ENCODE measurements around the gene SENP2. TPM values are rescaled to one million over a fixed set of nuclear protein-coding genes. Genes with fewer than 3 reads are reported as not detected.

Gene SENP2
- total RNA-seq, 3 donors from 2014 or later: 32.0 to 45.2 (median 34.4) TPM

GRCh38 chr3:185647134-185647879 is 61.2 kb downstream of the SENP2 start:
- Histone ChIP-seq H3K27ac (no peak overlapping the region), H3K9me3 (no peaks in the 10 kb centered on the region), H3K4me1 (no peaks in the 10 kb centered on the region), H3K36me3 (no peaks in the 10 kb centered on the region), H3K4me3 (no peak overlapping the region), H3K27me3 (no peaks in the 10 kb centered on the region)
- DNase-seq (ENCODE audit: low spot score in 2 of 2): no peak
- TF ChIP-seq CTCF (IDR thresholded peaks at IDR 0.05) (no peak), POLR2A (IDR thresholded peaks at IDR 0.05) (no peak), POLR2AphosphoS5 (IDR thresholded peaks at IDR 0.05) (no peak)
- intact Hi-C loops (cut with DNase I; ENCODE audit: low total_unique reads): no loop called here

- no peaks in the 10 kb centered on the region for H3K9me3 ChIP-seq
- no peak for DNase-seq (ENCODE audit: low spot score in 2 of 2)
- H3K4me1 ChIP-seq: no peaks in the 10 kb centered on the region
- no peaks in the 10 kb centered on the region for H3K36me3 ChIP-seq
- TF ChIP-seq POLR2A (IDR thresholded peaks at IDR 0.05): no peak
- TF ChIP-seq POLR2AphosphoS5 (IDR thresholded peaks at IDR 0.05): no peak
- no peak for TF ChIP-seq CTCF (IDR thresholded peaks at IDR 0.05)
- no peaks in the 10 kb centered on the region for H3K27me3 ChIP-seq
- H3K4me3 ChIP-seq: no peak overlapping the region
- intact Hi-C loops (cut with DNase I; ENCODE audit: low total_unique reads): no loop called here
- no peak overlapping the region for H3K27ac ChIP-seq
These were observed 61.8 kb downstream of the SENP2 start for GRCh38 chr3:185647880-185648210.

GRCh38 chr3:185648396-185648795 is 62.3 kb downstream of the SENP2 start:
- Histone ChIP-seq H3K4me3 (no peak overlapping the region), H3K36me3 (no peaks in the 10 kb centered on the region), H3K9me3 (no peaks in the 10 kb centered on the region), H3K27me3 (no peaks in the 10 kb centered on the region), H3K27ac (no peak overlapping the region), H3K4me1 (no peaks in the 10 kb centered on the region)
- TF ChIP-seq POLR2AphosphoS5 (IDR thresholded peaks at IDR 0.05) (no peak), CTCF (IDR thresholded peaks at IDR 0.05) (no peak), POLR2A (IDR thresholded peaks at IDR 0.05) (no peak)
- intact Hi-C loops (cut with DNase I; ENCODE audit: low total_unique reads): no loop called here
- no peak for DNase-seq (ENCODE audit: low spot score in 2 of 2)

GRCh38 chr3:185649414-185649813 is 63.3 kb downstream of the SENP2 start:
- intact Hi-C loops (cut with DNase I; ENCODE audit: low total_unique reads): no loop called here
- no peaks in the 10 kb centered on the region for H3K36me3 ChIP-seq
- H3K27ac ChIP-seq: no peak overlapping the region
- no peaks in the 10 kb centered on the region for H3K9me3 ChIP-seq
- H3K4me3 ChIP-seq: no peak overlapping the region
- no peaks in the 10 kb centered on the region for H3K27me3 ChIP-seq
- no peak for DNase-seq (ENCODE audit: low spot score in 2 of 2)
- no peaks in the 10 kb centered on the region for H3K4me1 ChIP-seq
- TF ChIP-seq CTCF (IDR thresholded peaks at IDR 0.05) (no peak), POLR2AphosphoS5 (IDR thresholded peaks at IDR 0.05) (no peak)

GRCh38 chr3:185651971-185652370 is 65.9 kb downstream of the SENP2 start:
- intact Hi-C loops (cut with DNase I; ENCODE audit: low total_unique reads): no loop called here
- TF ChIP-seq POLR2AphosphoS5 (IDR thresholded peaks at IDR 0.05) (no peak), POLR2A (IDR thresholded peaks at IDR 0.05) (no peak), CTCF (IDR thresholded peaks at IDR 0.05) (no peak)
- no peaks in the 10 kb centered on the region for H3K36me3 ChIP-seq
- no peak overlapping the region for H3K4me3 ChIP-seq
- DNase-seq (ENCODE audit: low spot score in 2 of 2): no peak
- H3K4me1 ChIP-seq: no peaks in the 10 kb centered on the region
- H3K27ac ChIP-seq: no peak overlapping the region
- no peaks in the 10 kb centered on the region for H3K9me3 ChIP-seq
- H3K27me3 ChIP-seq: no peaks in the 10 kb centered on the region

Data from breast epithelium (tissue), 4 donors.